ENCODE measurements around the gene SF3B3. TPM values are rescaled to one million over a fixed set of nuclear protein-coding genes. Genes with fewer than 3 reads are reported as not detected.

SF3B3 gene
- total RNA-seq, 1 donor from 2014 or later = 379 TPM

DNA sequence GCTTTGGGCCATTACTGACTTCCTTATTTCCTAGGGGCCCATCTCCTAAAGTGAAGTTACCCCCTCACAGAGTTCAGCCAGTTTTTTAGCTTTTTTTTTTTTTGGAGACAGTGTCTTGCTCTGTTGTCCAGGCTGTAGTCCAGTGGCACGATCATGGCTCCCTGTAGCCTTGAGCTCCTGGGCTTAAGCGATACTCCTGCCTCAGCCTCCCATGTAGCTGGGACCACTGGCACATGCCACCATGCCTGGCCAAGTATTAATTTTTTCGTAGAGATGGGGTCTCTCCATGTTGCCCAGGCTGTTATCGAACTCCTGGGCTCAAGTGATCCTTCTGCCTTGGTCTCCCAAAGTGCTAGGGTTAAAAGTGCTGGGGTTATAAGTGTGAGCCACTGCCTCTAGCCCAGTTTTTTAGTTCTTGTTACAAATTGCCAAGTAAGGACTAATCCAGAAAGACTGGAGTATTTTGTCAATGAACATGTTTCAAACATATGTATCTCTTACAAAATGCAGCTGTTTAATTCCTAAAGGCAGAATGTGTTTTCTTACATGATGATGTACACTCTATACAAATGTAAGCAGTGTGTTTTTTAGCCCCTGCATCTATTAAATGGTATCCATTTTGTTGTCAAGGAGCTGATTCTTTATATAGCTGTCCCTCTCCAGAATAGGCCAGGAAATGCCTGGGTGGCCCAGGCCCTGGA is 73.7 kb downstream of the SF3B3 start:
- Mint-ChIP-seq H3K4me3 (ENCODE audit: low read depth) (no peak overlapping the region), H3K36me3 (ENCODE audit: insufficient read depth) (no peaks in the 10 kb centered on the region), H3K4me1 (ENCODE audit: low read depth) (no peaks in the 10 kb centered on the region), H3K27ac (no peak overlapping the region), H3K27me3 (peaks cover 8% of the 10 kb centered on the region), H3K9me3 (ENCODE audit: low read depth) (no peaks in the 10 kb centered on the region)
- DNase-seq (ENCODE audit: low spot score, unreplicated experiment) = no peak
- no peak for TF ChIP-seq CTCF (IDR thresholded peaks at IDR 0.05; ENCODE audit: unreplicated experiment)

GRCh38 chr16:70598937-70599503 is 75.4 kb downstream of the SF3B3 start:
- Mint-ChIP-seq H3K4me1 (ENCODE audit: low read depth) (no peaks in the 10 kb centered on the region), H3K9me3 (ENCODE audit: low read depth) (no peaks in the 10 kb centered on the region), H3K27me3 (peaks cover 8% of the 10 kb centered on the region), H3K4me3 (ENCODE audit: low read depth) (no peak overlapping the region), H3K36me3 (ENCODE audit: insufficient read depth) (no peaks in the 10 kb centered on the region), H3K27ac (no peak overlapping the region)
- TF ChIP-seq CTCF (IDR thresholded peaks at IDR 0.05; ENCODE audit: unreplicated experiment) = no peak
- no peak for DNase-seq (ENCODE audit: low spot score, unreplicated experiment)

- Mint-ChIP-seq H3K27ac (no peak overlapping the region), H3K4me1 (ENCODE audit: low read depth) (no peaks in the 10 kb centered on the region), H3K36me3 (ENCODE audit: insufficient read depth) (no peaks in the 10 kb centered on the region), H3K27me3 (peaks cover 14% of the 10 kb centered on the region), H3K9me3 (ENCODE audit: low read depth) (no peaks in the 10 kb centered on the region), H3K4me3 (ENCODE audit: low read depth) (no peak overlapping the region)
- no peak for DNase-seq (ENCODE audit: low spot score, unreplicated experiment)
- no peak for TF ChIP-seq CTCF (IDR thresholded peaks at IDR 0.05; ENCODE audit: unreplicated experiment)
These were observed 77.1 kb downstream of the SF3B3 start for GRCh38 chr16:70600730-70601129.

DNA sequence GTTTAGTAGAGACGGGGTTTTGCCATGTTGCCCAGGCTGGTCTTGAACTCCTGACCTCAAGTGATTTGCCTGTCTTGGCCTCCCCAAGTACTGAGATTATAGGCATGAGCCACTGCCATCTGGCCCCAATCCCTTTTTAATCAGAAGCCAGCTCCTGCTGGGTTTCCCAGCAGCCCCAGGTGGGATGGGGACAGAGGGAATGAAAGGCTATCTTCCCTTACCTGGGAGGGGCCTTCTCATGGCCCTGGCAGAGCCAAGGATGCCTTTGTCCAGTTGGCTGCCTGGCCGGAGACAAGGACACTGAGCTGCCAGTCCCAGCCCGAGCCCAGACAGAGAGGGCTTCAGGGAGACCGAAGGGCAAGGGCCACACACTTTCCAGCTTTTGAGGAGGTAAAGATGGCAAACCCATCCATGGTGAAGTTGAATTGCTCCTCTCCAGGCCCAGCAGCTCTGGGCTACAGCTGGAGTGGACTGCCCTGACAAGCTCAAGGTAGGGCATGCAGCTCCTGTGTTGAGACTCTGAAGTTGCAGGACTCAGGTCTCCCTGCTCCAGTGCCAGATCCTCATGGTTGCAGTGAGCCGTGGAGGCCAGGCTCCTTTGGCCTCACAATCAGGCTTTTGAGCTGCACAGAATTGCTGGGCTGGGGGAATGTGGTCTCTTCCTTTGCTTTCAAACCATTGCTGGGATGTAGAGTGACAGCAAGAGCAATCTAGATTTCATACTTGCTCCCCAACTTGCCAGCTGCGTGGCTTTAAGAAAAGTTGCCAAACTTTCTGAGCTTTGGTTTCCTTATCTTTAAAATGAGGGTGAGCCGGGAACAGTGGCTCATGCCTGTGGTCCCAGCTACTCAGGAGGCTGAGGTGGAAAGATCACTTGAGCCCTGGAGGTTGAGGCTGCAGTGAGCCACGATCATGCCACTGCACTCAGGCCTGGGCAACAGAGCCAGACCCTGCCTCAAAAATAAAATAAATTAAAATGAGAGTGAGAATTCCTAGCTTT is 78.3 kb downstream of the SF3B3 start:
- peaks cover 14% of the 10 kb centered on the region for H3K27me3 Mint-ChIP-seq
- no peaks in the 10 kb centered on the region for H3K36me3 Mint-ChIP-seq (ENCODE audit: insufficient read depth)
- no peak overlapping the region for H3K27ac Mint-ChIP-seq
- H3K9me3 Mint-ChIP-seq (ENCODE audit: low read depth) = no peaks in the 10 kb centered on the region
- no peak for TF ChIP-seq CTCF (IDR thresholded peaks at IDR 0.05; ENCODE audit: unreplicated experiment)
- H3K4me1 Mint-ChIP-seq (ENCODE audit: low read depth) = no peaks in the 10 kb centered on the region
- H3K4me3 Mint-ChIP-seq (ENCODE audit: low read depth) = no peak overlapping the region
- no peak for DNase-seq (ENCODE audit: low spot score, unreplicated experiment)

DNA sequence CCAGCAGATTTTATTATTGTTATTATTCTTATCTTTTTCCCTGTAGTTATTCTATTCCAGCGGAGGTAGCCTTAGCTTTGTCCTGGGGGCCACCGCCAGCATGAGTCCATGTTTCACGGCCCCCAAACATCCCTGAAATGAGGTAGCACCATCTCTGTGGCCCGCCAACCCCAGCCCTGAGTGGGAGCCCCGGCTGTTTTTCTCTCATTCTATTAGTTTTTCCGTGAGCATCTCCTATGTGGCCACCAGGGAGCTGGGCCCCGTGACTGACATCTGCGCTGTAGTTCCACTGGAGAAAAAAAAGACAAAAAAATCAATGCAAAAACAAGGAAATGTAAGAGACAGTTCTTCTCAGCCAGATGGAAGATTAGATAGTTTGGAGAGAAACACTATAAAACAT is 79.2 kb downstream of the SF3B3 start:
- Mint-ChIP-seq H3K36me3 (ENCODE audit: insufficient read depth) (no peaks in the 10 kb centered on the region), H3K4me1 (ENCODE audit: low read depth) (no peaks in the 10 kb centered on the region), H3K27ac (no peak overlapping the region), H3K9me3 (ENCODE audit: low read depth) (no peaks in the 10 kb centered on the region), H3K27me3 (peaks cover 14% of the 10 kb centered on the region), H3K4me3 (ENCODE audit: low read depth) (no peak overlapping the region)
- no peak for DNase-seq (ENCODE audit: low spot score, unreplicated experiment)
- TF ChIP-seq CTCF (IDR thresholded peaks at IDR 0.05; ENCODE audit: unreplicated experiment) = no peak

Data from progenitor cell of endocrine pancreas (in vitro differentiated cells).